ENCODE results near the gene ANKRD13A. TPM values are rescaled to one million over a fixed set of nuclear protein-coding genes. Genes with fewer than 3 reads are reported as not detected.
"Not testable (repeated sequence)": the region's sequence is repeated elsewhere in the genome, so short reads cannot be mapped to it uniquely, and the experiment has no call there.

ANKRD13A gene
- total RNA-seq, 2 donors from 2014 or later = 33.0 to 35.0 TPM

GRCh38 chr12:110006115-110006514 is 6.9 kb downstream of the ANKRD13A start:
- no peak for DNase-seq
- no peak overlapping the region for H3K27ac ChIP-seq
- no peaks in the 10 kb centered on the region for H3K36me3 ChIP-seq (replicated peaks in 1 of 2; ENCODE audit: insufficient read depth in 1 of 2, low read depth in 2 of 2)
- no peak for TF ChIP-seq CTCF (IDR thresholded peaks at IDR 0.05)
- no peak for TF ChIP-seq POLR2A (IDR thresholded peaks at IDR 0.05)
- no peaks in the 10 kb centered on the region for H3K27me3 ChIP-seq
- intact Hi-C loops (cut with DNase I) = no loop called here
- H3K4me3 ChIP-seq = no peak overlapping the region
- no peaks in the 10 kb centered on the region for H3K9me3 ChIP-seq
- 96 to 99% methylated on average over 4 of the region's 4 CpGs for WGBS, 2 donors
- ATAC-seq = no peak
- peaks cover 25% of the 10 kb centered on the region for H3K4me1 ChIP-seq

- Histone ChIP-seq H3K4me3 (no peak overlapping the region), H3K4me1 (peaks cover 8% of the 10 kb centered on the region), H3K27me3 (no peaks in the 10 kb centered on the region), H3K36me3 (replicated peaks in 1 of 2; ENCODE audit: insufficient read depth in 1 of 2, low read depth in 2 of 2) (no peaks in the 10 kb centered on the region), H3K27ac (no peak overlapping the region), H3K9me3 (no peaks in the 10 kb centered on the region)
- no peak for ATAC-seq
- intact Hi-C loops (cut with DNase I) = no loop called here
- TF ChIP-seq CTCF (IDR thresholded peaks at IDR 0.05) (no peak), POLR2A (IDR thresholded peaks at IDR 0.05) (no peak)
- no peak for DNase-seq
Measured at GRCh38 chr12:110007881-110008280, 8.7 kb downstream of the ANKRD13A start.

- not testable (repeated sequence) for H3K4me1 ChIP-seq, H3K27ac ChIP-seq
Measured at GRCh38 chr12:110008681-110009398, 9.6 kb downstream of the ANKRD13A start.

GRCh38 chr12:110010853-110011723 is 11.9 kb downstream of the ANKRD13A start:
- WGBS, 2 donors = 79 to 80% methylated on average over 13 of the region's 13 CpGs
- H3K4me1 ChIP-seq = no peaks in the 10 kb centered on the region
- no peaks in the 10 kb centered on the region for H3K9me3 ChIP-seq
- no peak overlapping the region for H3K27ac ChIP-seq
- peaks cover 4 to 10% of the 10 kb centered on the region in 2 donors for H3K36me3 ChIP-seq (replicated peaks in 1 of 2; ENCODE audit: insufficient read depth in 1 of 2, low read depth in 2 of 2)
- TF ChIP-seq CTCF (IDR thresholded peaks at IDR 0.05) = no peak
- no peak for TF ChIP-seq POLR2A (IDR thresholded peaks at IDR 0.05)
- ATAC-seq = no peak
- H3K4me3 ChIP-seq = no peak overlapping the region
- no peaks in the 10 kb centered on the region for H3K27me3 ChIP-seq
- intact Hi-C loops (cut with DNase I) = no loop called here
- DNase-seq = no peak

More at GRCh38 chr12:110008681-110009398, 9.6 kb downstream of the ANKRD13A start:
- H3K4me3 ChIP-seq; H3K9me3 ChIP-seq; DNase-seq; ATAC-seq; H3K27me3 ChIP-seq; H3K36me3 ChIP-seq (replicated peaks in 1 of 2; ENCODE audit: insufficient read depth in 1 of 2, low read depth in 2 of 2); intact Hi-C loops (cut with DNase I): not testable (repeated sequence)
- WGBS, 2 donors = 91 to 93% methylated on average over 13 to 15 of the region's 15 CpGs

DNA sequence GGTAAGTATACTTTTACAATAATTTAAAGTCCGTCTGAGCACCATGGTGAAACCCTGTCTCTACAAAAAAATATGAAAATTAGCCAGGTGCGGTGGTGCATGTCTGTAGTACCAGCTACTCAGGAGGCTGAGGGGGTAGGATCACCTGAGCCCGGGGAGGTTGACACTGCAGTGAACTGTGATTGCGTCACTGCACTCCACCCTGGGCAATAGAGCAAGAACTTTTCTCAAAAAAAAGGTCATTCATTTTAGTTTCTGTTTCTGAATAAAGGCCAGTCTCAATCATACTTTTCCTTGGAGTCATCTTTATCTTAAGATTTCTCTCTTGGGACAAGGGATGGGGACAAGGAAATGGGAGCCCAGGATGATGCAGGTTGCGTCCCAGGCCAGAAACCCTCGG is 12.9 kb downstream of the ANKRD13A start:
- ATAC-seq (no peak), DNase-seq (no peak)
- H3K27me3 ChIP-seq = no peaks in the 10 kb centered on the region
- 84 to 89% methylated on average over 6 of the region's 6 CpGs for WGBS, 2 donors
- H3K36me3 ChIP-seq (replicated peaks in 1 of 2; ENCODE audit: insufficient read depth in 1 of 2, low read depth in 2 of 2) = peaks cover 4 to 10% of the 10 kb centered on the region in 2 donors
- no peak overlapping the region for H3K4me3 ChIP-seq
- intact Hi-C loops (cut with DNase I) = no loop called here
- TF ChIP-seq CTCF (IDR thresholded peaks at IDR 0.05) (no peak), POLR2A (IDR thresholded peaks at IDR 0.05) (no peak)
- H3K9me3 ChIP-seq = no peaks in the 10 kb centered on the region
- H3K4me1 ChIP-seq = no peaks in the 10 kb centered on the region
- H3K27ac ChIP-seq = no peak overlapping the region

Data from body of pancreas (tissue), 4 donors.